ENCODE data around the gene SYT1.

SYT1 gene

GRCh38 chr12:79057540-79057939 lies 193.0 kb downstream of the SYT1 start:
- H3K27ac ChIP-seq (ENCODE audit: poor library complexity, severe bottlenecking): no peak overlapping the region
- no peaks in the 10 kb centered on the region for H3K9me3 ChIP-seq (ENCODE audit: severe bottlenecking)
- ATAC-seq (ENCODE audit: low read depth): no peak
- no peak overlapping the region for H3K4me3 ChIP-seq (ENCODE audit: severe bottlenecking)
- TF ChIP-seq CTCF (IDR thresholded peaks at IDR 0.05; ENCODE audit: poor library complexity, severe bottlenecking): no peak
- H3K27me3 ChIP-seq (ENCODE audit: insufficient read depth, poor library complexity, severe bottlenecking): no peaks in the 10 kb centered on the region
- DNase-seq (ENCODE audit: low spot score): no peak
- H3K36me3 ChIP-seq (ENCODE audit: low read depth): no peaks in the 10 kb centered on the region
- H3K4me1 ChIP-seq (ENCODE audit: insufficient read depth, poor library complexity, severe bottlenecking): peaks cover 11% of the 10 kb centered on the region

- H3K4me1 ChIP-seq (ENCODE audit: insufficient read depth, poor library complexity, severe bottlenecking): peaks cover 11% of the 10 kb centered on the region
- no peaks in the 10 kb centered on the region for H3K27me3 ChIP-seq (ENCODE audit: insufficient read depth, poor library complexity, severe bottlenecking)
- ATAC-seq (ENCODE audit: low read depth): peak; percentile 51; the same call in 1 of the 3 replicates
- H3K36me3 ChIP-seq (ENCODE audit: low read depth): no peaks in the 10 kb centered on the region
- H3K4me3 ChIP-seq (ENCODE audit: severe bottlenecking): no peak overlapping the region
- H3K27ac ChIP-seq (ENCODE audit: poor library complexity, severe bottlenecking): no peak overlapping the region
- no peak for DNase-seq (ENCODE audit: low spot score)
- no peaks in the 10 kb centered on the region for H3K9me3 ChIP-seq (ENCODE audit: severe bottlenecking)
- no peak for TF ChIP-seq CTCF (IDR thresholded peaks at IDR 0.05; ENCODE audit: poor library complexity, severe bottlenecking)
Measured at GRCh38 chr12:79058342-79058741, 193.8 kb downstream of the SYT1 start.

- no peaks in the 10 kb centered on the region for H3K27me3 ChIP-seq (ENCODE audit: insufficient read depth, poor library complexity, severe bottlenecking)
- H3K4me3 ChIP-seq (ENCODE audit: severe bottlenecking): no peak overlapping the region
- peaks cover 11% of the 10 kb centered on the region for H3K4me1 ChIP-seq (ENCODE audit: insufficient read depth, poor library complexity, severe bottlenecking)
- H3K27ac ChIP-seq (ENCODE audit: poor library complexity, severe bottlenecking): no peak overlapping the region
- DNase-seq (ENCODE audit: low spot score) (no peak), ATAC-seq (ENCODE audit: low read depth) (no peak)
- H3K36me3 ChIP-seq (ENCODE audit: low read depth): no peaks in the 10 kb centered on the region
- no peak for TF ChIP-seq CTCF (IDR thresholded peaks at IDR 0.05; ENCODE audit: poor library complexity, severe bottlenecking)
- no peaks in the 10 kb centered on the region for H3K9me3 ChIP-seq (ENCODE audit: severe bottlenecking)
Measured at GRCh38 chr12:79059557-79059956, 195.0 kb downstream of the SYT1 start.

- H3K4me1 ChIP-seq (ENCODE audit: insufficient read depth, poor library complexity, severe bottlenecking): no peaks in the 10 kb centered on the region
- no peaks in the 10 kb centered on the region for H3K9me3 ChIP-seq (ENCODE audit: severe bottlenecking)
- no peak overlapping the region for H3K4me3 ChIP-seq (ENCODE audit: severe bottlenecking)
- H3K36me3 ChIP-seq (ENCODE audit: low read depth): no peaks in the 10 kb centered on the region
- DNase-seq (ENCODE audit: low spot score): no peak
- no peak for TF ChIP-seq CTCF (IDR thresholded peaks at IDR 0.05; ENCODE audit: poor library complexity, severe bottlenecking)
- no peaks in the 10 kb centered on the region for H3K27me3 ChIP-seq (ENCODE audit: insufficient read depth, poor library complexity, severe bottlenecking)
- ATAC-seq (ENCODE audit: low read depth): no peak
- no peak overlapping the region for H3K27ac ChIP-seq (ENCODE audit: poor library complexity, severe bottlenecking)
Measured at GRCh38 chr12:79063258-79063657, 198.7 kb downstream of the SYT1 start.

GRCh38 chr12:79067977-79068376 lies 203.4 kb downstream of the SYT1 start:
- H3K36me3 ChIP-seq (ENCODE audit: low read depth): no peaks in the 10 kb centered on the region
- H3K9me3 ChIP-seq (ENCODE audit: severe bottlenecking): no peaks in the 10 kb centered on the region
- H3K27me3 ChIP-seq (ENCODE audit: insufficient read depth, poor library complexity, severe bottlenecking): peaks cover 3% of the 10 kb centered on the region
- DNase-seq (ENCODE audit: low spot score) (no peak), ATAC-seq (ENCODE audit: low read depth) (no peak)
- no peak for TF ChIP-seq CTCF (IDR thresholded peaks at IDR 0.05; ENCODE audit: poor library complexity, severe bottlenecking)
- no peaks in the 10 kb centered on the region for H3K4me1 ChIP-seq (ENCODE audit: insufficient read depth, poor library complexity, severe bottlenecking)
- H3K4me3 ChIP-seq (ENCODE audit: severe bottlenecking): no peak overlapping the region
- no peak overlapping the region for H3K27ac ChIP-seq (ENCODE audit: poor library complexity, severe bottlenecking)

All from RWPE2 (cell line).